ENCODE results near the gene PDXK. TPM values are rescaled to one million over a fixed set of nuclear protein-coding genes. Genes with fewer than 3 reads are reported as not detected.

The PDXK gene
- total RNA-seq, 1 donor from 2014 or later: 72.0 TPM

- H3K27me3 Mint-ChIP-seq (ENCODE audit: unreplicated experiment): peaks cover 6% of the 10 kb centered on the region
- no peaks in the 10 kb centered on the region for H3K9me3 Mint-ChIP-seq (ENCODE audit: unreplicated experiment)
- no peak for DNase-seq (ENCODE audit: low spot score)
- no peak overlapping the region for H3K4me3 Mint-ChIP-seq (ENCODE audit: unreplicated experiment)
- H3K36me3 Mint-ChIP-seq (ENCODE audit: low read depth, unreplicated experiment): no peaks in the 10 kb centered on the region
- TF ChIP-seq CTCF (IDR thresholded peaks at IDR 0.05; ENCODE audit: unreplicated experiment): no peak
- H3K27ac Mint-ChIP-seq (ENCODE audit: unreplicated experiment): no peak overlapping the region
- peaks cover 10% of the 10 kb centered on the region for H3K4me1 Mint-ChIP-seq (ENCODE audit: unreplicated experiment)
These were observed 63.6 kb downstream of the PDXK start for GRCh38 chr21:43782431-43783097.

GRCh38 chr21:43783098-43783700, 64.3 kb downstream of the PDXK start:
- no peaks in the 10 kb centered on the region for H3K9me3 Mint-ChIP-seq (ENCODE audit: unreplicated experiment)
- no peak overlapping the region for H3K4me3 Mint-ChIP-seq (ENCODE audit: unreplicated experiment)
- TF ChIP-seq CTCF (IDR thresholded peaks at IDR 0.05; ENCODE audit: unreplicated experiment): no peak
- DNase-seq (ENCODE audit: low spot score): no peak
- H3K4me1 Mint-ChIP-seq (ENCODE audit: unreplicated experiment): peaks cover 10% of the 10 kb centered on the region
- no peak overlapping the region for H3K27ac Mint-ChIP-seq (ENCODE audit: unreplicated experiment)
- H3K27me3 Mint-ChIP-seq (ENCODE audit: unreplicated experiment): peaks cover 6% of the 10 kb centered on the region
- no peaks in the 10 kb centered on the region for H3K36me3 Mint-ChIP-seq (ENCODE audit: low read depth, unreplicated experiment)

GRCh38 chr21:43785134-43785533, 66.2 kb downstream of the PDXK start:
- Mint-ChIP-seq H3K4me1 (ENCODE audit: unreplicated experiment) (peaks cover 11% of the 10 kb centered on the region), H3K9me3 (ENCODE audit: unreplicated experiment) (no peaks in the 10 kb centered on the region), H3K4me3 (ENCODE audit: unreplicated experiment) (no peak overlapping the region), H3K27me3 (ENCODE audit: unreplicated experiment) (peaks cover 1% of the 10 kb centered on the region), H3K27ac (ENCODE audit: unreplicated experiment) (no peak overlapping the region), H3K36me3 (ENCODE audit: low read depth, unreplicated experiment) (no peaks in the 10 kb centered on the region)
- no peak for DNase-seq (ENCODE audit: low spot score)
- TF ChIP-seq CTCF (IDR thresholded peaks at IDR 0.05; ENCODE audit: unreplicated experiment): no peak

GRCh38 chr21:43786300-43786806, 67.4 kb downstream of the PDXK start:
- Mint-ChIP-seq H3K9me3 (ENCODE audit: unreplicated experiment) (no peaks in the 10 kb centered on the region), H3K27me3 (ENCODE audit: unreplicated experiment) (peaks cover 1% of the 10 kb centered on the region), H3K36me3 (ENCODE audit: low read depth, unreplicated experiment) (peaks cover 3% of the 10 kb centered on the region), H3K27ac (ENCODE audit: unreplicated experiment) (no peak overlapping the region), H3K4me1 (ENCODE audit: unreplicated experiment) (peaks cover 13% of the 10 kb centered on the region), H3K4me3 (ENCODE audit: unreplicated experiment) (no peak overlapping the region)
- DNase-seq (ENCODE audit: low spot score): no peak
- TF ChIP-seq CTCF (IDR thresholded peaks at IDR 0.05; ENCODE audit: unreplicated experiment): no peak

- H3K4me1 Mint-ChIP-seq (ENCODE audit: unreplicated experiment): peaks cover 13% of the 10 kb centered on the region
- peaks cover 5% of the 10 kb centered on the region for H3K36me3 Mint-ChIP-seq (ENCODE audit: low read depth, unreplicated experiment)
- peaks cover 4% of the 10 kb centered on the region for H3K27me3 Mint-ChIP-seq (ENCODE audit: unreplicated experiment)
- H3K9me3 Mint-ChIP-seq (ENCODE audit: unreplicated experiment): no peaks in the 10 kb centered on the region
- no peak for TF ChIP-seq CTCF (IDR thresholded peaks at IDR 0.05; ENCODE audit: unreplicated experiment)
- H3K4me3 Mint-ChIP-seq (ENCODE audit: unreplicated experiment): no peak overlapping the region
- H3K27ac Mint-ChIP-seq (ENCODE audit: unreplicated experiment): no peak overlapping the region
- no peak for DNase-seq (ENCODE audit: low spot score)
These were observed 68.0 kb downstream of the PDXK start for GRCh38 chr21:43786807-43787440.

Data from endothelial cell (in vitro differentiated cells).